GM21717 (cell line): ENCODE data around the gene SPTBN2.

Experiments
- ATAC-seq: cut with Tn5 transposase; IDR thresholded peaks from one replicate; pipeline ENCODE4 v1.9.1; 2021; ENCODE audit warnings: mild to moderate bottlenecking, moderate library complexity; ENCODE audit not compliant: unreplicated experiment

The SPTBN2 gene

GRCh38 chr11:66705587-66706335 is 23.3 kb downstream of the SPTBN2 start:
- no peak for ATAC-seq

- ATAC-seq: no peak
Measured at GRCh38 chr11:66704659-66705360, 24.2 kb downstream of the SPTBN2 start.

- ATAC-seq: no peak
Measured at GRCh38 chr11:66701432-66702240, 27.4 kb downstream of the SPTBN2 start.

- ATAC-seq: no peak
Measured at GRCh38 chr11:66700742-66701141, 28.3 kb downstream of the SPTBN2 start.

GRCh38 chr11:66700337-66700736 is 28.7 kb downstream of the SPTBN2 start:
- ATAC-seq: no peak

GRCh38 chr11:66698491-66698890 is 30.5 kb downstream of the SPTBN2 start:
- ATAC-seq: no peak

- no peak for ATAC-seq
Measured at GRCh38 chr11:66697988-66698387, 31.0 kb downstream of the SPTBN2 start.

GRCh38 chr11:66696146-66696545 is 32.9 kb downstream of the SPTBN2 start:
- no peak for ATAC-seq

GRCh38 chr11:66694732-66695207 is 34.2 kb downstream of the SPTBN2 start:
- ATAC-seq: no peak

GRCh38 chr11:66694056-66694410 is 35.0 kb downstream of the SPTBN2 start:
- no peak for ATAC-seq

GRCh38 chr11:66693356-66694055 is 35.5 kb downstream of the SPTBN2 start:
- ATAC-seq: no peak

- no peak for ATAC-seq
Measured at GRCh38 chr11:66692871-66693331, 36.1 kb downstream of the SPTBN2 start.

GRCh38 chr11:66692446-66692845 is 36.6 kb downstream of the SPTBN2 start:
- no peak for ATAC-seq

GRCh38 chr11:66691311-66691980 is 37.6 kb downstream of the SPTBN2 start:
- ATAC-seq: no peak

- ATAC-seq: no peak
Measured at GRCh38 chr11:66689661-66690590, 39.1 kb downstream of the SPTBN2 start.

- no peak for ATAC-seq
Measured at GRCh38 chr11:66688561-66689534, 40.2 kb downstream of the SPTBN2 start.

GRCh38 chr11:66687831-66688281 is 41.2 kb downstream of the SPTBN2 start:
- no peak for ATAC-seq
